NB4 (cell line): ENCODE data around the gene UNC5A.

ENCODE experiments used
- DNase-seq: peaks from one replicate; pipeline ENCODE4 v3.0.0; 2010; ENCODE audit warnings: low read depth
- H3K4me3 ChIP-seq: one replicate; pipeline ENCODE4 v1.5.1; 2011; ENCODE audit warnings: mild to moderate bottlenecking, low read depth, low read length, moderate library complexity
- CTCF ChIP-seq: IDR thresholded peaks from one replicate; pipeline ENCODE4 v1.5.1; 2012; ENCODE audit warnings: low read depth, low read length
- MAX ChIP-seq: IDR thresholded peaks from 2 replicates; pipeline ENCODE4 v1.6.1; 2011; ENCODE audit warnings: low read depth, low read length
- MYC ChIP-seq: IDR thresholded peaks from 2 replicates; pipeline ENCODE4 v1.6.1; 2011; ENCODE audit warnings: low read depth, low read length
- POLR2A ChIP-seq: IDR thresholded peaks from 2 replicates; pipeline ENCODE4 v1.6.1; 2011; ENCODE audit warnings: mild to moderate bottlenecking; ENCODE audit not compliant: insufficient read length; ENCODE audit errors: extremely low read depth

The UNC5A gene

DNA sequence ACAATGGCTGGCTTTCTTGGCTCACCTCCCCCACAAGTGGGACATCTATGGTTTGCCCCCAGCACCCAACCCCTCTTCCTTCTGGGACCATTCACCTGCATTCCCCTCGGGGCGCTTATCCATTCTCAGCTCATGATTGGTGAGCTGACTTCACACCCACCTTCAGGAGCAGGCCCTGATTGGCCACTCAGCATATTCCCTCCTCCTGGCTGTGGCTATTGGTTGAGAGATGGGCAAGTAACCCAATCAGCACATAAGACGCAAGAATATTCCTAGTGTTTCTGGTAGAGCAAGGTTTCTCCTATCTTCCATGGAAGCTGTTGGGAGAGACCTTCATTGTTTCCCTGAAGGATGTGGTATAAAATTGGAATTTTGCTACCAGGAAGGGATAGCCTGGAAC, 22.7 kb upstream of the UNC5A start:
- no peak for TF ChIP-seq MYC
- H3K4me3 ChIP-seq, result no peak overlapping the region
- no peak for DNase-seq

GRCh38 chr5:176788091-176788490, 22.3 kb upstream of the UNC5A start:
- DNase-seq, result no peak
- H3K4me3 ChIP-seq, result no peak overlapping the region
- TF ChIP-seq CTCF (no peak), MAX (no peak), MYC (no peak), POLR2A (no peak)

- no peak for DNase-seq
- no peak for TF ChIP-seq MYC
- TF ChIP-seq POLR2A, result no peak
- no peak for TF ChIP-seq CTCF
- no peak overlapping the region for H3K4me3 ChIP-seq
Observed at GRCh38 chr5:176788941-176789872, 21.2 kb upstream of the UNC5A start.

GRCh38 chr5:176789873-176790615, 20.3 kb upstream of the UNC5A start:
- DNase-seq, result no peak
- H3K4me3 ChIP-seq, result no peak overlapping the region
- TF ChIP-seq MYC (no peak), MAX (no peak), CTCF (no peak), POLR2A (no peak)

DNA sequence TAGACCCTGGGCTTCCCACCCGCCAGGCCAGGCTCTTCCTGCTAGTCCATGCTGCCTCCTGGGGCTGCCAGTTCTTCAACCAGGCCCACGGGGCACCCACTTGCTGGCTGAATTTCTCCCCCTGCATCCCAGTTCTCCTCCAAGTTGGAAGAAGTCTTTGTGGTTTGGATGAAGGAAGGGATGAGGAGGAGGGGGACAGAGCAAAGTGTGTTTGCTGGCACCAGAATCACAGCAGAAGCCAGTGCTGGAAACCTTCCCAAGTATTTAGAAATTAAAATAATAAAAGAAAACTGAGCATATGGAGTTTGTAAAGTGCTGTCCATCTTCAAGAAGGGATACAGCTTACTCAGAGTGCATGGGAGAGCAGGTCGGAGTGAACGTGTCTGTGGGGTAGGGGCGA, 19.4 kb upstream of the UNC5A start:
- no peak overlapping the region for H3K4me3 ChIP-seq
- no peak for TF ChIP-seq MAX
- TF ChIP-seq POLR2A, result no peak
- TF ChIP-seq MYC, result no peak
- TF ChIP-seq CTCF, result no peak
- DNase-seq, result no peak

GRCh38 chr5:176792655-176793342, 17.6 kb upstream of the UNC5A start:
- no peak for TF ChIP-seq CTCF
- no peak overlapping the region for H3K4me3 ChIP-seq
- DNase-seq, result no peak
